NCI-H524 (cell line): ENCODE measurements around the gene EN2.

Experiments
- DNase-seq, 2 experiments: peaks; one replicate each; lab custom pipeline; 2025; lab: John Stamatoyannopoulos, UW

Gene EN2

GRCh38 chr7:155508376-155509358, 50.7 kb downstream of the EN2 start:
- no peak for DNase-seq

- DNase-seq = no peak
These were observed 51.4 kb downstream of the EN2 start for GRCh38 chr7:155509359-155509724.

- peak; percentile 22 to 59 for DNase-seq
These were observed 52.0 kb downstream of the EN2 start for GRCh38 chr7:155509725-155510551.

GRCh38 chr7:155510975-155511701, 53.2 kb downstream of the EN2 start:
- DNase-seq = no peak

- DNase-seq = no peak
These were observed 53.7 kb downstream of the EN2 start for GRCh38 chr7:155511702-155511996.

- no peak for DNase-seq
These were observed 54.4 kb downstream of the EN2 start for GRCh38 chr7:155512246-155512887.

- no peak for DNase-seq
These were observed 55.8 kb downstream of the EN2 start for GRCh38 chr7:155513543-155514285.

- no peak for DNase-seq
These were observed 56.4 kb downstream of the EN2 start for GRCh38 chr7:155514296-155514695.
